Measurements from ENCODE around the gene TMEM176B.

TMEM176B gene

GRCh38 chr7:150753826-150754603 is 46.1 kb downstream of the TMEM176B start:
- TF ChIP-seq CTCF (IDR thresholded peaks at IDR 0.05; ENCODE audit: extremely low read depth, insufficient read depth, missing control alignments): peak; percentile 42
- DNase-seq (ENCODE audit: low spot score): peak; percentile 52
- in situ Hi-C loops (cut with MboI; ENCODE audit: low pct_unique_long_range_greater_than_20kb, low sequenced_read_pairs, unreplicated experiment): loop anchor here (10.0 kb wide), 1 partner anchor 309 kb away; no protein-coding TSS in a partner anchor

- TF ChIP-seq CTCF (IDR thresholded peaks at IDR 0.05; ENCODE audit: extremely low read depth, insufficient read depth, missing control alignments): no peak
- DNase-seq (ENCODE audit: low spot score): no peak
- in situ Hi-C loops (cut with MboI; ENCODE audit: low pct_unique_long_range_greater_than_20kb, low sequenced_read_pairs, unreplicated experiment): loop anchor here (10.0 kb wide), 1 partner anchor 308 kb away; no protein-coding TSS in a partner anchor
These were observed 46.9 kb downstream of the TMEM176B start for GRCh38 chr7:150753239-150753638.

GRCh38 chr7:150751702-150752101 is 48.5 kb downstream of the TMEM176B start:
- DNase-seq (ENCODE audit: low spot score): no peak
- in situ Hi-C loops (cut with MboI; ENCODE audit: low pct_unique_long_range_greater_than_20kb, low sequenced_read_pairs, unreplicated experiment): loop anchor here (10.0 kb wide), 1 partner anchor 307 kb away; no protein-coding TSS in a partner anchor
- no peak for TF ChIP-seq CTCF (IDR thresholded peaks at IDR 0.05; ENCODE audit: extremely low read depth, insufficient read depth, missing control alignments)

GRCh38 chr7:150748376-150748775 is 51.8 kb downstream of the TMEM176B start:
- no peak for DNase-seq (ENCODE audit: low spot score)
- in situ Hi-C loops (cut with MboI; ENCODE audit: low pct_unique_long_range_greater_than_20kb, low sequenced_read_pairs, unreplicated experiment): no loop called here
- no peak for TF ChIP-seq CTCF (IDR thresholded peaks at IDR 0.05; ENCODE audit: extremely low read depth, insufficient read depth, missing control alignments)

GRCh38 chr7:150746921-150747320 is 53.2 kb downstream of the TMEM176B start:
- in situ Hi-C loops (cut with MboI; ENCODE audit: low pct_unique_long_range_greater_than_20kb, low sequenced_read_pairs, unreplicated experiment): no loop called here
- no peak for DNase-seq (ENCODE audit: low spot score)
- TF ChIP-seq CTCF (IDR thresholded peaks at IDR 0.05; ENCODE audit: extremely low read depth, insufficient read depth, missing control alignments): no peak

- TF ChIP-seq CTCF (IDR thresholded peaks at IDR 0.05; ENCODE audit: extremely low read depth, insufficient read depth, missing control alignments): no peak
- DNase-seq (ENCODE audit: low spot score): no peak
- in situ Hi-C loops (cut with MboI; ENCODE audit: low pct_unique_long_range_greater_than_20kb, low sequenced_read_pairs, unreplicated experiment): no loop called here
These were observed 54.3 kb downstream of the TMEM176B start for GRCh38 chr7:150745876-150746275.
